CD4-positive, alpha-beta T cell (primary cell): Measurements from ENCODE around the gene NTSR2. TPM values are rescaled to one million over a fixed set of nuclear protein-coding genes. Genes with fewer than 3 reads are reported as not detected.

Source experiments
- ATAC-seq: fragments of 200-7000 bp; cut with Tn5 transposase; one replicate; pipeline ENCODE4 v1.10.0; 2022; ENCODE audit warnings: mild to moderate bottlenecking; ENCODE audit not compliant: poor library complexity
- CTCF ChIA-PET: fragments of 350-600 bp; sonication (Branson Sonifier 250); formaldehyde crosslinking; loops from one replicate; lab custom pipeline; 2021; ENCODE audit warnings: antibody characterized with exemption, inconsistent platforms; lab: Charles Lee
- POLR2A ChIA-PET: fragments of 350-600 bp; sonication (Branson Sonifier 250); formaldehyde crosslinking; loops from one replicate; lab custom pipeline; 2021; ENCODE audit warnings: antibody characterized with exemption, inconsistent platforms; lab: Charles Lee
- DNase-seq, 14 experiments: peaks; one replicate each; pipeline ENCODE4 v3.0.0-alpha.2; 2013 to 2020; ENCODE audit warnings: mixed read lengths in 2 of 14
- H3K27ac ChIP-seq, 2 donors: one replicate each; pipeline versions ENCODE4 v1.5.1 to v1.7.0; 2013; ENCODE audit warnings: low read length in 2 of 2, low read depth in 1 of 2, mild to moderate bottlenecking in 1 of 2
- H3K27me3 ChIP-seq, 2 experiments: 1 replicate in 1 of 2; 2 replicates in 1 of 2; pipeline versions ENCODE4 v1.6.1 to v1.7.0; 2013; ENCODE audit warnings: low read length in 2 of 2, control low read depth in 1 of 2, mild to moderate bottlenecking in 1 of 2, moderate library complexity in 1 of 2; ENCODE audit not compliant: insufficient read depth in 2 of 2, control insufficient read depth in 1 of 2
- H3K36me3 ChIP-seq: one replicate; pipeline ENCODE4 v1.6.1; 2013; ENCODE audit warnings: low read length, control low read depth; ENCODE audit not compliant: insufficient read depth
- H3K4me1 ChIP-seq: one replicate; pipeline ENCODE4 v1.6.1; 2013; ENCODE audit warnings: low read length, control low read depth; ENCODE audit not compliant: insufficient read depth
- H3K4me3 ChIP-seq: one replicate; pipeline ENCODE4 v1.5.1; 2013; ENCODE audit warnings: mild to moderate bottlenecking, low read length, moderate library complexity
- H3K9me3 ChIP-seq, 2 experiments: 1 replicate in 1 of 2; 2 replicates in 1 of 2; pipeline versions ENCODE4 v1.6.1 to v1.7.0; 2013; ENCODE audit warnings: low read length in 2 of 2, mild to moderate bottlenecking in 2 of 2, control low read depth in 1 of 2, moderate library complexity in 1 of 2; ENCODE audit not compliant: control insufficient read depth in 1 of 2, insufficient read depth in 1 of 2
- H3K27ac Mint-ChIP-seq: one replicate; pipeline ENCODE4 v1.8.0; 2020; ENCODE audit warnings: mixed read lengths
- H3K27me3 Mint-ChIP-seq: one replicate; pipeline ENCODE4 v1.8.0; 2021; ENCODE audit warnings: mixed read lengths
- H3K36me3 Mint-ChIP-seq: one replicate; pipeline ENCODE4 v1.8.0; 2021; ENCODE audit warnings: low read depth, mixed read lengths
- H3K4me1 Mint-ChIP-seq: one replicate; pipeline ENCODE4 v1.8.0; 2021; ENCODE audit warnings: low read depth, mixed read lengths
- H3K4me3 Mint-ChIP-seq: one replicate; pipeline ENCODE4 v1.8.0; 2020; ENCODE audit warnings: mild to moderate bottlenecking, mixed read lengths
- H3K9me3 Mint-ChIP-seq: one replicate; pipeline ENCODE4 v1.8.0; 2020; ENCODE audit warnings: mixed read lengths
- CTCF ChIP-seq: fragments of 200-600 bp; IDR thresholded peaks from one replicate; pipeline ENCODE4 v1.8.0; 2022; ENCODE audit warnings: antibody characterized with exemption, mild to moderate bottlenecking
- intact Hi-C, 2 experiments: fragments of 100-400 bp; cut with DNase I in 1 of 2; cut with micrococcal nuclease in 1 of 2; formaldehyde crosslinking; loops; one replicate each; pipeline versions ENCODE4 v1.15.1 to v1.9.0; 2023 to 2025; cut with DNase I, micrococcal nuclease
- total RNA-seq, 174 experiments: library from RNA in 2 of 174; stranded (reverse) in 2 of 174; gene quantifications; one replicate each; pipeline ENCODE4 v1.2.3 and lab custom pipeline; 2021 to 2026

NTSR2 gene
- total RNA-seq, 2 experiments from 2014 or later: not detected

- no peaks in the 10 kb centered on the region for H3K9me3 Mint-ChIP-seq
- no peak overlapping the region for H3K4me3 Mint-ChIP-seq
- H3K4me3 ChIP-seq: no peak overlapping the region
- intact Hi-C loops: no loop called here
- CTCF ChIA-PET: no interaction called here
- H3K4me1 Mint-ChIP-seq: no peaks in the 10 kb centered on the region
- H3K9me3 ChIP-seq: no peaks in the 10 kb centered on the region
- H3K36me3 ChIP-seq: no peaks in the 10 kb centered on the region
- H3K4me1 ChIP-seq: no peaks in the 10 kb centered on the region
- no peaks in the 10 kb centered on the region for H3K27me3 ChIP-seq
- DNase-seq (no peak), ATAC-seq (no peak)
- POLR2A ChIA-PET: no interaction called here
- no peak for TF ChIP-seq CTCF
- H3K27ac Mint-ChIP-seq: no peak overlapping the region
- H3K27me3 Mint-ChIP-seq: no peaks in the 10 kb centered on the region
- no peak overlapping the region for H3K27ac ChIP-seq
- H3K36me3 Mint-ChIP-seq: no peaks in the 10 kb centered on the region
These were observed 51.8 kb downstream of the NTSR2 start for GRCh38 chr2:11617984-11618707.

- ChIA-PET POLR2A (no interaction called here), CTCF (no interaction called here)
- Mint-ChIP-seq H3K36me3 (no peaks in the 10 kb centered on the region), H3K4me1 (no peaks in the 10 kb centered on the region), H3K27me3 (no peaks in the 10 kb centered on the region), H3K4me3 (no peak overlapping the region), H3K9me3 (no peaks in the 10 kb centered on the region), H3K27ac (no peak overlapping the region)
- no peak for TF ChIP-seq CTCF
- intact Hi-C loops: no loop called here
- H3K4me1 ChIP-seq: no peaks in the 10 kb centered on the region
- ATAC-seq (no peak), DNase-seq (no peak)
- no peaks in the 10 kb centered on the region for H3K9me3 ChIP-seq
- no peaks in the 10 kb centered on the region for H3K27me3 ChIP-seq
- H3K36me3 ChIP-seq: no peaks in the 10 kb centered on the region
- no peak overlapping the region for H3K27ac ChIP-seq
- H3K4me3 ChIP-seq: no peak overlapping the region
These were observed 52.5 kb downstream of the NTSR2 start for GRCh38 chr2:11617527-11617926.

GRCh38 chr2:11616851-11617415, 53.1 kb downstream of the NTSR2 start:
- intact Hi-C loops: no loop called here
- POLR2A ChIA-PET: no interaction called here

More at GRCh38 chr2:11616851-11617415, 53.1 kb downstream of the NTSR2 start:
- CTCF ChIA-PET: no interaction called here
- Histone ChIP-seq H3K9me3 (no peaks in the 10 kb centered on the region), H3K27me3 (no peaks in the 10 kb centered on the region), H3K4me3 (no peak overlapping the region), H3K36me3 (no peaks in the 10 kb centered on the region), H3K4me1 (no peaks in the 10 kb centered on the region), H3K27ac (no peak overlapping the region)
- DNase-seq (no peak), ATAC-seq (no peak)
- H3K27me3 Mint-ChIP-seq: no peaks in the 10 kb centered on the region
- H3K36me3 Mint-ChIP-seq: no peaks in the 10 kb centered on the region
- no peak for TF ChIP-seq CTCF
- H3K4me1 Mint-ChIP-seq: no peaks in the 10 kb centered on the region
- no peak overlapping the region for H3K27ac Mint-ChIP-seq
- no peaks in the 10 kb centered on the region for H3K9me3 Mint-ChIP-seq
- H3K4me3 Mint-ChIP-seq: no peak overlapping the region
